GM19238 (cell line): ENCODE data around the gene RGP1.

Experiments
- DNase-seq: peaks from one replicate; pipeline ENCODE4 v3.0.0; 2011; ENCODE audit warnings: low spot score; ENCODE audit not compliant: insufficient read length

RGP1 gene

DNA sequence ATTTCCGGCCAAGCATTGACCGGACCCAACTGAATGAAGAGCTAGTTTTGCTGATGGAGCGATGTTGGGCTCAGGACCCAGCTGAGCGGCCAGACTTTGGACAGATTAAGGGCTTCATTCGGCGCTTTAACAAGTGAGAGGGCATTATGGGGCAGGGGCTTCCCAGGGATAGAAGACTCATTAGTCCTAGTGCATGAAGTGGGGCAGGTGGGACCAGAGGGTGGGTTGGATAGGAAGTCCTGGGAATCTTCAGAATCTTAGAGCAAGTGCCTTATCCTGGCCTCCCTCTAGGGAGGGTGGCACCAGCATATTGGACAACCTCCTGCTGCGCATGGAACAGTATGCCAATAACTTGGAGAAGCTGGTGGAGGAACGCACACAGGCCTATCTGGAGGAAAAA, 57.0 kb downstream of the RGP1 start:
- no peak for DNase-seq
